Lower lobe of right lung (tissue), 2 donors: ENCODE results near the gene UAP1L1. TPM values are rescaled to one million over a fixed set of nuclear protein-coding genes. Genes with fewer than 3 reads are reported as not detected.

Experiments
- ATAC-seq, 2 donors: fragments of 200-7000 bp; cut with Tn5 transposase; one replicate each; pipeline ENCODE4 v1.9.1; 2020 to 2022; ENCODE audit warnings: mild to moderate bottlenecking in 2 of 2, moderate library complexity in 2 of 2
- DNase-seq: peaks from one replicate; pipeline ENCODE4 v3.0.0-alpha.2; 2020
- H3K27ac ChIP-seq: fragments of 200-600 bp; one replicate; pipeline ENCODE4 v1.8.0; 2022
- H3K27me3 ChIP-seq: fragments of 200-600 bp; one replicate; pipeline ENCODE4 v1.8.0; 2022; ENCODE audit warnings: low read depth
- H3K36me3 ChIP-seq: fragments of 200-600 bp; one replicate; pipeline ENCODE4 v1.8.0; 2022; ENCODE audit warnings: mild to moderate bottlenecking
- H3K4me1 ChIP-seq: fragments of 200-600 bp; one replicate; pipeline ENCODE4 v1.8.0; 2022
- H3K4me3 ChIP-seq: fragments of 200-600 bp; one replicate; pipeline ENCODE4 v1.8.0; 2022; ENCODE audit warnings: mild to moderate bottlenecking
- H3K9me3 ChIP-seq: fragments of 200-600 bp; one replicate; pipeline ENCODE4 v1.8.0; 2022
- CTCF ChIP-seq: fragments of 200-600 bp; IDR thresholded peaks from one replicate; pipeline ENCODE4 v1.8.0; 2022; ENCODE audit warnings: antibody characterized with exemption, mild to moderate bottlenecking
- intact Hi-C: fragments of 100-400 bp; cut with DNase I; formaldehyde crosslinking; loops from one replicate; pipeline ENCODE4 v1.11.0; 2022
- total RNA-seq: library from RNA; stranded (reverse); fragmentation: NEBNext Ultra II Directional; extraction: Animal tissue kit (Norgen Biotek cat#: 25700); gene quantifications from one replicate; pipeline ENCODE4 v1.2.1, GENCODE V29; 2021
- donor health status: DM: no; HTN: yes; CAD: no; lungs with severe emphysema.

Gene UAP1L1
- total RNA-seq, 1 donor from 2014 or later: 29.7 TPM

- H3K27me3 ChIP-seq: peaks cover 5% of the 10 kb centered on the region
- no peaks in the 10 kb centered on the region for H3K36me3 ChIP-seq
- ATAC-seq (no peak), DNase-seq (no peak)
- H3K9me3 ChIP-seq: no peaks in the 10 kb centered on the region
- intact Hi-C loops: no loop called here
- peak overlapping the region; percentile 80 for H3K4me3 ChIP-seq
- no peak for TF ChIP-seq CTCF
- H3K27ac ChIP-seq: peak overlapping the region; percentile 80
- peaks cover 31% of the 10 kb centered on the region for H3K4me1 ChIP-seq
These were observed 49.5 kb downstream of the UAP1L1 start for GRCh38 chr9:137126786-137127185.

- Histone ChIP-seq H3K36me3 (no peaks in the 10 kb centered on the region), H3K4me3 (peak overlapping the region; percentile 80), H3K9me3 (no peaks in the 10 kb centered on the region), H3K4me1 (peaks cover 31% of the 10 kb centered on the region), H3K27me3 (peaks cover 8% of the 10 kb centered on the region), H3K27ac (peak overlapping the region; percentile 80)
- DNase-seq (no peak), ATAC-seq (peak; percentile 6 to 41)
- TF ChIP-seq CTCF: no peak
- intact Hi-C loops: no loop called here
These were observed 50.2 kb downstream of the UAP1L1 start for GRCh38 chr9:137127301-137128157.

GRCh38 chr9:137128158-137128861 is 51.0 kb downstream of the UAP1L1 start:
- Histone ChIP-seq H3K27me3 (peaks cover 15% of the 10 kb centered on the region), H3K4me1 (peaks cover 31% of the 10 kb centered on the region), H3K27ac (peak overlapping the region; percentile 80), H3K9me3 (no peaks in the 10 kb centered on the region), H3K4me3 (peak overlapping the region; percentile 80), H3K36me3 (no peaks in the 10 kb centered on the region)
- DNase-seq (no peak), ATAC-seq (no peak)
- intact Hi-C loops: no loop called here
- TF ChIP-seq CTCF: no peak

GRCh38 chr9:137128862-137129455 is 51.6 kb downstream of the UAP1L1 start:
- DNase-seq (no peak), ATAC-seq (peak; percentile 4 to 18)
- Histone ChIP-seq H3K27me3 (peaks cover 21% of the 10 kb centered on the region), H3K4me1 (peaks cover 31% of the 10 kb centered on the region), H3K9me3 (no peaks in the 10 kb centered on the region), H3K4me3 (peak overlapping the region; percentile 80), H3K27ac (peak overlapping the region; percentile 80), H3K36me3 (no peaks in the 10 kb centered on the region)
- intact Hi-C loops: no loop called here
- TF ChIP-seq CTCF: no peak

- intact Hi-C loops: no loop called here
- DNase-seq (peak; percentile 95), ATAC-seq (peak; percentile 98)
- peaks cover 23% of the 10 kb centered on the region for H3K27me3 ChIP-seq
- no peak for TF ChIP-seq CTCF
- peak overlapping the region; percentile 80 for H3K27ac ChIP-seq
- no peaks in the 10 kb centered on the region for H3K36me3 ChIP-seq
- peak overlapping the region; percentile 80 for H3K4me3 ChIP-seq
- H3K4me1 ChIP-seq: peaks cover 31% of the 10 kb centered on the region
- H3K9me3 ChIP-seq: no peaks in the 10 kb centered on the region
These were observed 52.3 kb downstream of the UAP1L1 start for GRCh38 chr9:137129456-137130175.
